GM18526 (cell line): Measurements from ENCODE around the gene SLC9A3.

Source experiments
- POLR2A ChIP-seq: IDR thresholded peaks from 3 replicates; pipeline ENCODE4 v1.6.1; 2011; ENCODE audit not compliant: insufficient read length; ENCODE audit errors: extremely low read depth

Gene SLC9A3

DNA sequence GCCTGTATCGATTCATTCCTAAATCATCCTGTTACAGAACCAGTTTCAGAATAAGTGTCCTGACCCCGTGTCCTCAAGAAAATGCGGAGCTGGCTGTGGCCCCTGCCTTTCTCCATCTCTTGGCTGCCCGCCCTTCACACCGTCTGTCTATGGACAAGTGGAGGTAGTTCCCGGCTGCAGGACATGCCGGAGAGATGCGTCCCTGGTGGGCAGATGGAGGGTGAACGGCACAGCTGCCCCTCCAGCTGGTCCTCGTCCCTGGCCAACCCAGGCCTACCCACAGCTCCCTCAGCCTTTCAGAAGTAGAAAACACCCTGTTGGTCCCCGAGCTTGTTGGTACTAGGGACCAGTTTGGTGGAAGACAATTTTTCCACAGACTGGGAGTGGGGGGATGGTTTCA lies 96.0 kb downstream of the SLC9A3 start:
- TF ChIP-seq POLR2A: no peak

DNA sequence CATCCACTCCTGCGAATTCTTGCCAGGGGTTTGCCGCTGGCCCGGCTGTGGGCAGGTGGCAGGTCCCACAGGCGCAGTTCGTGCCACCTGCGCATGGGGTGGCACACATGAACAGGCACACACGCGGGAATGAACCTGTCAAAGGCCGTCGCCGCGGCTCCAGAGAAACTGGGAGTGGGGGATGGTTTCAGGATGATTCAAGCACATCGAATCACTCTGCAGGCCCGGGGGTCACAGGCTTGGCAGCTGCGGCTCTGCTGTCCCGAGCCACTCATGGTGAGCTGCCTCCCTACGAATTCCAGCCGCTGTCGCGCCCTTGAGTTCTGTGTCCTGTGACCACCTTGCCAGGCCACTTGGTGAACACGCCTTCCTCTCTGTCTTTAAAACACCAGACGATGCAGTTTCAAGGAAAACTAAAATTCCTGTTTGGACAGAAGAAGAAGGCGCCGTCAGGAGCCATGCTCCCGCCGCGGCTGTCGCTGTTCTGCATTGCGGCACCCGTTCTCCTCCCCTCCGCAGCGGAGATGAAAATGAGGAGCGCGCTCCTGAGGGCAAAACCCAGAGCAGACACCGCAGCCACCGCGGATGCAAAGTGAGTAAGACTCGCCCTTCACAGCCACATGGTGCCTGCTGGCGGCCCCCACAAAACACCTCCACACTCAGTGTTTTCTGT lies 96.7 kb downstream of the SLC9A3 start:
- TF ChIP-seq POLR2A: no peak

DNA sequence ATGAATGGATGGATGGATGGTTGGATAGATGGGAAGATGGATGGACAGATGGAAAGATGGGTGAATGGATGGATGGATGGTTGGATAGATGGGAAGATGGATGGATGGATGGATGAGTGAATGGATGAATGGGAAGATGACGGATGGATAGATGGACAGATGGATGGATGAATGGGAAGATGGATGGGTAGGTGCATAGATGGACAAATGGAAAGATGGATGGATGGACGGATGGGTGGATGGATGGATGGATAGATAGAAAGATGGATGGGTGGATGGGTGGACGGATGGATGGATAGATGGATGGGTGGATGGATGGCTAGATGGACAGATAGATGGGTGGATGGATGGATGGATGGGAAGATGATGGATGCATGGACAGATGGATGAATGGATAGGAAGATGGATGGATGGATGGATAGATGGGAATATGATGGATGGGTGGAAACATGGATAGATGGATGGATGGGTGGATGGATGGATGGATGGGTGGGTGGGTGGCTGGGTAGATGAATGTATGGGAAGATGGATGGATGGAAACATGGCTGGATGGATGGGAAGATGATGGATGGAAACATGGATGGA lies 97.8 kb downstream of the SLC9A3 start:
- TF ChIP-seq POLR2A: no peak

DNA sequence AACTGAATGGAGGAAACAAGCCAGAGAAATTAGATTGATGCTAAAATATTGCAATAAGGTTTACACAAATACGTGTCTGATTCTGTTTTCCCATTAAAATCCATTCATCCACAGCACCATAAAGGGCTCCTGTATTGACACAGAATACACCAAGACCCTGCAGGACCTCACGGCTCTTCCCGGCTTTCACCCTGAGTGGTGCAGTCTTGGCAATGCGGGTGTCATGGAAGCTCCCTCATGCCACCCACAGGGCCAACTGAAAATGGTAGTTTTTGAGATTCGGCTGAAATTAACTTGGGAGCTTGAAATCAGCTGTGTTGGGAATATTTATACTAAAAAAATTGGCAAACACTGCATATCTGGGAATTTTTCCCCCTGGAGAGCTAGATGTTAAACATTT lies 98.5 kb downstream of the SLC9A3 start:
- no peak for TF ChIP-seq POLR2A

DNA sequence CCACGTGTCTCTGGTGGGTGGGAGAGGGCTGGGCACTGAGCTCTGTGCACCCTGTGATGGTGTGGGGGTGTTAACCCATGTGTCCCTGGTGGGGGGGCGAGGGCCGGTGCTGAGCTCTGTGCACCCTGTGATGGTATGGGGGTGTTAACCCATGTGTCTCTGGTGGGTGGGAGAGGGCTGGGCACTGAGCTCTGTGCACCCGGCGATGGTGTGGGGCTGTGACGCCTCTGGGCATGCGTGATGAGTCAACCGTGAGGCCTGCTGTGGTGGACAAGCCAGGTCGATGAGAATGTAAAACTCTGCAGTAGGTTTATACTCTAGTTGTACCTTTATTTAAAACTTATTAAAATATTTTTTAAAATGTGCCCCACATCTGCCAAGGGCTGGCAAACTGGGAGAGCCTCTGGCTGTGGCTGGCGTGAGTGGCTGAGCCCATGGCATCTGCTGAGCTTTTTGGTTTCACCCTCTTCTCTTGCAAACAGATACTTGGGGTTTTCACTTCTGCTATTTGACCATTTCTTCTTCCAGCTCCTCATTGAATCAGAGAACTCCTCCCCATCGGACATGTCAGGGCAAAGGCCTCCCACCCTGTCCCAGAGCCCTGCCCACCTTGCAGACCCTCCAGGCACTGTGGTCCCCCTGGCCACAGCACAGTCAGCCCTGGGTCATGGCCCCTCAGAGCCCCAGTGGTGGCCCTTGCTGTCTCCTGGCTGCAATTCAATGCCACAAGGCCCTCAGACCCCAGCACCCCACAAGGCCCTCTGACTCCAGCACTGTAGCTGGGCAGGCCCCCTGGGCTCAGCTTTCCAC lies 99.7 kb downstream of the SLC9A3 start:
- peak; percentile 15 for TF ChIP-seq POLR2A

DNA sequence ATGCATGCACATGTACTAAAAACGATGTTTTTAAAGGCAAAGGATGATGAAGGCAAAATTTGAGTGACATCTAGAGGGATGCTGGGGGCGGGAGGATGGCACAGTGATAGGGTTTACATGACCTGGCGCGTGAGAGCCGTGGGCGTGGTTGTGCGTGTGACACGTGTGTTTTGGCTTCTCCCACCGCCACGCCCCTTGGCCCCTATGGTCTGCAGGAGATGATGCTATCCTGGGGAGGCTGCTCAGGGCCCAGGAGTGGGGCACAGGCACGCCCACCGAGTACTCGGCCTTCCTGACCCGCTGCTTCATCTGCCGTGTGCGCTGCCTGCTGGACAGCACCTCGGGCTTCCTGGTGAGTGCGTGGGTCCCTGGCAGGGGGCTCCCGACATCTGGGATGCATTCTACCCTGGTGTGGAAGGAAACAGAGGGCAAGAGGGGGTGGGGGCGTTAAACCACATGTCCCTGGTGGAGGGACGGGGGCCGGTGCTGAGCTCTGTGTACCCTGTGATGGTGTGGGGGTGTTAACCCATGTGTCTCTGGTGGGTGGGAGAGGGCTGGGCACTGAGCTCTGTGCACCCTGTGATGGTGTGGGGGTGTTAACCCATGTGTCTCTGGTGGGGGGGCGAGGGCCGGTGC lies 100.5 kb downstream of the SLC9A3 start:
- TF ChIP-seq POLR2A: no peak

DNA sequence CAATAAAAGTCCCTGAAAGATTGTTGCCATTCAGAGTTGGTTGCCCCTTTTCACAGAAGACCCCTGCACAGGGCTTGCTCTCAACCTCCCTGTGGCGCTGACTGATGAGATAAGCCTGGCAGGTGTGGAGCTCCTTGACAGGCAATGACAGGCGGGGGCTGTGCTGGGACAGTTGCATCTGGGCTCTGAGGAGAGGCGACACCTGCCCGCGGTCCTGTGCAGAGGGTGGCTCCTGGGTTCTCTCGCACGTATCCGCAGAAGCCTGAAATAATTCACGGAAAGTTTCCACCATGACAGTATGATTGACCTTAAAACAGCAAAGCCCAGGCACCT lies 101.0 kb downstream of the SLC9A3 start:
- no peak for TF ChIP-seq POLR2A

DNA sequence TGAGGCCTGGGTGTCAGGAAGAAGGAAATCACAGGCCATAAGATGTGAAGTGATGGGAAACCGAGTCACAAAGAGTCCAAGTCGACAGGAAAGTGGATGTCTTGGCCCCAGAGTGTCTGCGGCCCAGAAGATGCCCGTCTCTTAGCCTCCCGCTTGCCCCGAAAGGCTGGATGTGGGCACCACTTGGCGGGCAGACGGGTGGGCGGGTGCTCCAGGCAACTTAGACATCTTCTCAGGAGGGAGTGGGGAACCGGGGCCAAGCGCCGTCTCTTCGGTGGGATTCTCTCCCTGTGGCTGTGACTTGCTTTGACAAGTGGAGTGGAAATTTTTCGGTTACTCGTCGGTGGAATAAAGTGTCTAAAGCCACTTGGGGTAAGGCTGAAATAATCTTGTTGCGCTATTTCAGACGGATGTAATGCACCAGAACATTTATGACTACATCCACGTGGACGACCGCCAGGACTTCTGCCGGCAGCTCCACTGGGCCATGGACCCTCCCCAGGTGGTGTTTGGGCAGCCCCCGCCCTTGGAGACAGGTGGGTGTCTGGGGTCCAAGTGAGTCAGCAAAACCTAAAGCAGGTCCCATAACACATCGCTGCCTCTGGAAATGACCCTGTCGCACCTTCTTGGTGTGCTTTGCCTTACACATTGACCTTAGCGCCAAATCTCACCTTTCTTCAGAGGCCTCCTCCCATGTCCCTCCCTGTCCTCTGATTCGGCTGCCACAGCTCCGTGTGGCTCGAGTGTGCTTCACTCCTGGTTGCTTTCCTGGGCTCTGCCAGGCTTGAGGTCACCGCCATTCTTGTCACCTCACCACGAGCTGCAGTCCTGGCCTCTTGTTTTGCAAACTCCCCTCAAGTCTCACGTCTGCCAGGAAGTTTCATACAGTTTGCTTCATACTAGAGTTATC lies 101.7 kb downstream of the SLC9A3 start:
- TF ChIP-seq POLR2A: no peak

DNA sequence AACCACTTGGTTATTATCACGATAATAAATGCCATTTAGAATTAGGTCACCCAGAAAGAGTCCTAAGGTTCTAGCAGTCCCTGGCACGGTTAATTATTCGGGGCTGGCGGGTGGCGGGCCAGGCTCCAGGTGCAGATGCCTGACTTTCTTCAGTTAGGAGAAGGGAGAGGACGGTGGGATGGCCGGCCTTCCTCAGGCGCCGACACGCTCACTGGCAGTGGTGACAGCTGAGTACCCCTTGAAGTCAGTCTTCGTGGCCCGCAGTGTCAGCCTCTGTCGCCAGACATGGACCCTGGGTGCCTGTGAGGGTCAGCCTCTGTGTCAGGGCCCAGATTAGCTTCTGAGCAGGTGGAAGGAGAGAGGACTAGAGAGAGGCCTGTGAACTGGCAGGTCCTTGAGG lies 102.3 kb downstream of the SLC9A3 start:
- TF ChIP-seq POLR2A: no peak

DNA sequence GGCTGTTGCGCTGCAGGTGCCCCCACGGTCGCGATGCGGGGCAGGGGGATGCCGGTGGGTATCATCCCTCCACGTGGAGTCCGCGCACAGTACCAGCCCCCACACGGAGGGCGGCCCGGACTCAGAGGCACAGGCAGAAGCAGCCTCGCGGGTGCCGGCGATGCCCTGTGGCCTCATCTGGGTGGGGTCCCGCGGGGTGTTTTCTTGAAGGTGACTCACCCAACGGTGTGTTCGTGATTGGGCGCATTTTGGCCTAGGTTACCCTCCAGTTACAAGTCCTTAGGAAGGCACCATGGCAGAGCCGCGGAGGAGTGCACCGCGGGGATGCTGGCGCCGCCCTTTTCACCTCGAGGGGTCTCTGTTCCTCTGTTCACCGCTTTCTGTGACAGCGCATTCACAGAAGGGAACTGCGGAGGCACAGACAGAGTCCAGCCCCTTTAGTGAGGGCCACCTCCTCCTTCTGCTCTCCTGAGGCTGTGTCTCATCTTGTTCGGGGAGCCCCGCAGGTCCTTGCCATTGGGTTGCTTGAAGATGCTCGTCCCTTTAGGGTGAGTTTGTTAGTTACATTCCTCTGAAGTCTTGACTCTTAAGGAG lies 102.9 kb downstream of the SLC9A3 start:
- TF ChIP-seq POLR2A: no peak

DNA sequence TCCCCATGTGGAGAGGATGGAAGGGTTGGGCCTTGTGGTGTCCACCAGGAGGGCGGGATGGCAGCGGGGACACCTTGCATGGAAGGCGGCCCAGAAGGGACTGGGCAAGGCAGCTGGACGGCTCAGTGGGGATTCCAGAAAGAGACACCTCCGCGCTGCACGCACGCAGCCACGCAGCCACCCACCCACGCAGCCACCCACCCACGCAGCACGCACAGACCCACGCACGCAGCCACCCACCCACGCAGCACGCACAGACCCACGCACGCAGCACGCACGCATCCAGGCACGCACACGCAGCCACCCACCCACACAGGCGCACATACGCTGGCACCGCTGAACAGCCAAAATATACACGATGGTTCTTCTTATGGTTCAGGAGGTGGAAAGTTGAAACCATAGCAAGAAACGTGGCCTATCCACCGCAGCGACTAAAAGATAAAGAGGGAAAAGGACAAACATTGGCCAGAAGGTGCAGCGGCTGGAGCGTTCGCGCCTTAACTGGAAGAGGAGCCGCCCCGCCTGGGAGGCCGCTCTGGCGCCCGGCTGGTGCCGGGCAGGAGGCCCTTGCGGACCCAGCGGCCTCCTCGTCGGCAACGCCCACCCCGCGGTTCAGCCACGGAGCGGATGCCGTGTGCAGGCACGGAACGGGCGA lies 103.5 kb downstream of the SLC9A3 start:
- TF ChIP-seq POLR2A: no peak
